Osteoblast (primary cell): ENCODE measurements around the gene PFDN1. TPM values are rescaled to one million over a fixed set of nuclear protein-coding genes. Genes with fewer than 3 reads are reported as not detected.

Experiments used
- DNase-seq: peaks from one replicate; pipeline ENCODE4 v3.0.0; 2011; ENCODE audit warnings: low spot score, mixed read lengths; ENCODE audit not compliant: insufficient read length; ENCODE audit errors: missing footprints
- H2AFZ ChIP-seq: 2 replicates; pipeline ENCODE4 v1.6.0; 2011; ENCODE audit warnings: mild to moderate bottlenecking, low read length
- H3K27ac ChIP-seq: 2 replicates; pipeline ENCODE4 v1.5.1; 2011; ENCODE audit warnings: mild to moderate bottlenecking, low read depth, low read length, moderate library complexity
- H3K27me3 ChIP-seq: 2 replicates; pipeline ENCODE4 v1.6.0; 2012; ENCODE audit warnings: mild to moderate bottlenecking, control low read depth, inconsistent platforms, low read length, moderate library complexity; ENCODE audit not compliant: insufficient read depth
- H3K36me3 ChIP-seq: 2 replicates; pipeline ENCODE4 v1.5.1; 2011; ENCODE audit warnings: mild to moderate bottlenecking, low read length, control low read depth, moderate library complexity; ENCODE audit not compliant: insufficient read depth
- H3K4me1 ChIP-seq: 2 replicates; pipeline ENCODE4 v1.5.1; 2011; ENCODE audit warnings: mild to moderate bottlenecking, low read length, control low read depth, moderate library complexity; ENCODE audit not compliant: insufficient read depth
- H3K4me2 ChIP-seq: 2 replicates; pipeline ENCODE4 v1.6.0; 2011; ENCODE audit warnings: mild to moderate bottlenecking, low read length; ENCODE audit not compliant: insufficient read depth
- H3K4me3 ChIP-seq: fragments of 200-600 bp; sonication (generic); 3 replicates; pipeline ENCODE4 v1.5.1; 2012; ENCODE audit warnings: mild to moderate bottlenecking, low read length, inconsistent platforms; ENCODE audit not compliant: insufficient read depth
- H3K79me2 ChIP-seq: 2 replicates; pipeline ENCODE4 v1.6.0; 2012; ENCODE audit warnings: mild to moderate bottlenecking, low read length, control low read depth, inconsistent platforms; ENCODE audit not compliant: insufficient read depth
- H3K9me3 ChIP-seq: 2 replicates; pipeline ENCODE4 v1.5.1; 2011; ENCODE audit warnings: low read depth, low read length, control low read depth
- H4K20me1 ChIP-seq: 2 replicates; pipeline ENCODE4 v1.6.0; 2012; ENCODE audit warnings: mild to moderate bottlenecking, low read length, control low read depth; ENCODE audit not compliant: insufficient read depth
- CTCF ChIP-seq: IDR thresholded peaks from 2 replicates; pipeline ENCODE4 v1.5.1; 2011; ENCODE audit warnings: mild to moderate bottlenecking, low read depth, low read length, moderate library complexity; ENCODE audit errors: extremely low read depth
- total RNA-seq: library from RNA; depleted of rRNA; stranded (reverse); fragments of >200 nt; gene quantifications from 2 replicates; pipeline ENCODE4 v1.2.3, GENCODE V29; 2012

The PFDN1 gene
- total RNA-seq, 1 donor = 65.9 TPM

GRCh38 chr5:140305471-140305870 is 2.6 kb upstream of the PFDN1 start:
- Histone ChIP-seq H3K27ac (no peak overlapping the region), H2AFZ (no peak overlapping the region), H3K36me3 (no peaks in the 10 kb centered on the region), H3K27me3 (no peaks in the 10 kb centered on the region), H3K9me3 (no peaks in the 10 kb centered on the region), H3K4me1 (peaks cover 20% of the 10 kb centered on the region), H4K20me1 (no peaks in the 10 kb centered on the region), H3K79me2 (peaks cover 25% of the 10 kb centered on the region), H3K4me2 (no peak overlapping the region), H3K4me3 (no peak overlapping the region)
- DNase-seq = no peak
- TF ChIP-seq CTCF = no peak

GRCh38 chr5:140303966-140304365 is 1.1 kb upstream of the PFDN1 start:
- Histone ChIP-seq H3K27me3 (no peaks in the 10 kb centered on the region), H3K9me3 (no peaks in the 10 kb centered on the region), H3K27ac (peak overlapping the region; percentile 97), H3K4me2 (peak overlapping the region; percentile 99), H4K20me1 (no peaks in the 10 kb centered on the region), H3K79me2 (peaks cover 34% of the 10 kb centered on the region), H3K36me3 (no peaks in the 10 kb centered on the region), H3K4me3 (no peak overlapping the region), H2AFZ (no peak overlapping the region), H3K4me1 (peaks cover 19% of the 10 kb centered on the region)
- no peak for DNase-seq
- no peak for TF ChIP-seq CTCF

GRCh38 chr5:140301136-140301535 is 1.8 kb downstream of the PFDN1 start:
- H3K79me2 ChIP-seq = peaks cover 50% of the 10 kb centered on the region
- no peak overlapping the region for H3K4me3 ChIP-seq

GRCh38 chr5:140299056-140299455 is 3.8 kb downstream of the PFDN1 start:
- Histone ChIP-seq H3K4me2 (peak overlapping the region; percentile 37), H3K4me1 (peaks cover 46% of the 10 kb centered on the region), H3K27ac (peak overlapping the region; percentile 83)

More at GRCh38 chr5:140301136-140301535, 1.8 kb downstream of the PFDN1 start:
- Histone ChIP-seq H3K27ac (no peak overlapping the region), H3K4me1 (peaks cover 36% of the 10 kb centered on the region), H2AFZ (no peak overlapping the region), H3K36me3 (no peaks in the 10 kb centered on the region), H3K9me3 (no peaks in the 10 kb centered on the region), H4K20me1 (no peaks in the 10 kb centered on the region), H3K27me3 (no peaks in the 10 kb centered on the region), H3K4me2 (peak overlapping the region; percentile 13)
- no peak for DNase-seq
- TF ChIP-seq CTCF = no peak

More at GRCh38 chr5:140299056-140299455, 3.8 kb downstream of the PFDN1 start:
- Histone ChIP-seq H2AFZ (no peak overlapping the region), H3K79me2 (peaks cover 57% of the 10 kb centered on the region), H3K9me3 (no peaks in the 10 kb centered on the region), H3K4me3 (no peak overlapping the region), H3K27me3 (no peaks in the 10 kb centered on the region), H3K36me3 (no peaks in the 10 kb centered on the region), H4K20me1 (no peaks in the 10 kb centered on the region)
- DNase-seq = no peak
- no peak for TF ChIP-seq CTCF
